WTC11 (cell line): ENCODE data around the gene APOL1.
"Not testable (repeated sequence)": the region's sequence is repeated elsewhere in the genome, so short reads cannot be mapped to it uniquely, and the experiment has no call there.

Experiments
- CTCF ChIP-seq: fragments of 200-600 bp; IDR thresholded peaks from 2 replicates; pipeline ENCODE4 v1.8.0; 2022; ENCODE audit warnings: antibody characterized with exemption
- PRRX2 ChIP-seq: fragments of 250-450 bp; sonication (Bioruptor Pico); IDR thresholded peaks from 2 replicates; pipeline ENCODE4 v1.8.0; 2021; ENCODE audit warnings: mild to moderate bottlenecking
- SMAD3 ChIP-seq: sonication (generic); formaldehyde crosslinking; IDR thresholded peaks from 2 replicates; pipeline ENCODE4 v1.8.0; 2022; ENCODE audit warnings: missing genetic modification reagents, mild to moderate bottlenecking, borderline replicate concordance
- USF1 ChIP-seq: sonication (generic); formaldehyde crosslinking; IDR thresholded peaks from 2 replicates; pipeline ENCODE4 v1.8.0; 2022; ENCODE audit warnings: mild to moderate bottlenecking, missing genetic modification reagents
- ZNF121 ChIP-seq: sonication (generic); formaldehyde crosslinking; IDR thresholded peaks from 2 replicates; pipeline ENCODE4 v1.8.0; 2023; ENCODE audit warnings: missing genetic modification reagents
- ZNF263 ChIP-seq: sonication (generic); formaldehyde crosslinking; IDR thresholded peaks from 2 replicates; pipeline ENCODE4 v1.8.1; 2022; ENCODE audit warnings: low read depth, mild to moderate bottlenecking, moderate library complexity, missing genetic modification reagents
- TF ChIP-seq, protein P1 (sequence below): sonication (generic); formaldehyde crosslinking; IDR thresholded peaks from 2 replicates; pipeline ENCODE4 v1.8.0; 2022; ENCODE audit warnings: mild to moderate bottlenecking, missing genetic modification reagents

DNA sequence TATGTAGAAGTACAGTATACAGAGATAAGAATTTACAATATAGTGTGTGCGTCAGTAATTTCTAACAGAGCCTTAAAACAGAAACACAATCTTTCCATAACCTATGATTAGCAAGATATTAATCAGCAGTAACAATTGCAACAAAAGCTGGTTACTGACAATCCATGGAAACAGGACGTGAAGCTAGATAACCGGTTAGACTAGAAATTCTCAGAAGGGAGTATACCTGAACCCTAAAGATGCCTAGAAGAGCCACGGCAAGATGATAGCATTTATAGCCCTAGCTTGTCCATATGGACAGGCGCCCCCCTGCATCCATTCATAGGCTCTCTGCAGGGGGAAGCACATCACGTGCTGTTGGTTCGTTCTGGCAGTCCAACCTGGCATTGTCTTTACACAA is 49.5 kb upstream of the APOL1 start:
- not testable (repeated sequence) for TF ChIP-seq CTCF; SMAD3; USF1 (CRISPR knock-in tag); ZNF121 (CRISPR knock-in tag); ZNF263 (CRISPR knock-in tag); PRRX2 (CRISPR knock-in tag)
- TF ChIP-seq, protein P1, sequence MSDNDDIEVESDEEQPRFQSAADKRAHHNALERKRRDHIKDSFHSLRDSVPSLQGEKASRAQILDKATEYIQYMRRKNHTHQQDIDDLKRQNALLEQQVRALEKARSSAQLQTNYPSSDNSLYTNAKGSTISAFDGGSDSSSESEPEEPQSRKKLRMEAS (CRISPR knock-in tag) = not testable (repeated sequence)
